ENCODE results near the gene SUCLA2. TPM values are rescaled to one million over a fixed set of nuclear protein-coding genes. Genes with fewer than 3 reads are reported as not detected.
A peak's percentile ranks its signal among the peaks of the same experiment; 100 is the strongest.

Gene SUCLA2
- total and polyA plus RNA-seq, 9 of the 15 experiments (the other 6 are each of a cell fraction or from before 2014, with no cell fraction given): 23.3 to 52.9 (median 35.8) TPM

DNA sequence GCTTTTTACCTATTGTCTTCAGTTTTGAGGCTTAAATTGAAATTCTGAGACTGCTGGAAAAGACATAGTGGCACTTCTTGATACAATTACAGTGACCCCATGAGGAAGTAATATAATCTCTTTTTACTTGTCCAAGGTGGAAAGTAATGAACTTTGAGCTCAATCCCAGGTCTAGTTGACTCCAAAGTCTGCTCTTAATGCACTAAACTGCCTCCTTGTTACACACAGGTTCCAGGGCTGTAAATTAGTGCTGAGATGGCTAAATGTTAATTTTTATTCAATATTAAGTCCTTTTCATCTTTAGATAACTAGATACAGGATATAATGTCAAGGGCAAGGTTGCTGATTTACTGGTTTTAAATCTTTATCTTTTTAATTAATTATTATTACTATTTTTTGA is 39.0 kb upstream of the SUCLA2 start:
- TF ChIP-seq ZNF316 (IDR thresholded peaks at IDR 0.05) (peak; percentile 9; the same call in 1 of the 2 replicates), ZNF431 (CRISPR knock-in tag; IDR thresholded peaks at IDR 0.05) (no peak), TAF7 (tag; IDR thresholded peaks at IDR 0.05) (no peak), ZNF347 (CRISPR knock-in tag; IDR thresholded peaks at IDR 0.05; ENCODE audit: low read depth) (no peak)
- TF ChIP-seq, protein P1, sequence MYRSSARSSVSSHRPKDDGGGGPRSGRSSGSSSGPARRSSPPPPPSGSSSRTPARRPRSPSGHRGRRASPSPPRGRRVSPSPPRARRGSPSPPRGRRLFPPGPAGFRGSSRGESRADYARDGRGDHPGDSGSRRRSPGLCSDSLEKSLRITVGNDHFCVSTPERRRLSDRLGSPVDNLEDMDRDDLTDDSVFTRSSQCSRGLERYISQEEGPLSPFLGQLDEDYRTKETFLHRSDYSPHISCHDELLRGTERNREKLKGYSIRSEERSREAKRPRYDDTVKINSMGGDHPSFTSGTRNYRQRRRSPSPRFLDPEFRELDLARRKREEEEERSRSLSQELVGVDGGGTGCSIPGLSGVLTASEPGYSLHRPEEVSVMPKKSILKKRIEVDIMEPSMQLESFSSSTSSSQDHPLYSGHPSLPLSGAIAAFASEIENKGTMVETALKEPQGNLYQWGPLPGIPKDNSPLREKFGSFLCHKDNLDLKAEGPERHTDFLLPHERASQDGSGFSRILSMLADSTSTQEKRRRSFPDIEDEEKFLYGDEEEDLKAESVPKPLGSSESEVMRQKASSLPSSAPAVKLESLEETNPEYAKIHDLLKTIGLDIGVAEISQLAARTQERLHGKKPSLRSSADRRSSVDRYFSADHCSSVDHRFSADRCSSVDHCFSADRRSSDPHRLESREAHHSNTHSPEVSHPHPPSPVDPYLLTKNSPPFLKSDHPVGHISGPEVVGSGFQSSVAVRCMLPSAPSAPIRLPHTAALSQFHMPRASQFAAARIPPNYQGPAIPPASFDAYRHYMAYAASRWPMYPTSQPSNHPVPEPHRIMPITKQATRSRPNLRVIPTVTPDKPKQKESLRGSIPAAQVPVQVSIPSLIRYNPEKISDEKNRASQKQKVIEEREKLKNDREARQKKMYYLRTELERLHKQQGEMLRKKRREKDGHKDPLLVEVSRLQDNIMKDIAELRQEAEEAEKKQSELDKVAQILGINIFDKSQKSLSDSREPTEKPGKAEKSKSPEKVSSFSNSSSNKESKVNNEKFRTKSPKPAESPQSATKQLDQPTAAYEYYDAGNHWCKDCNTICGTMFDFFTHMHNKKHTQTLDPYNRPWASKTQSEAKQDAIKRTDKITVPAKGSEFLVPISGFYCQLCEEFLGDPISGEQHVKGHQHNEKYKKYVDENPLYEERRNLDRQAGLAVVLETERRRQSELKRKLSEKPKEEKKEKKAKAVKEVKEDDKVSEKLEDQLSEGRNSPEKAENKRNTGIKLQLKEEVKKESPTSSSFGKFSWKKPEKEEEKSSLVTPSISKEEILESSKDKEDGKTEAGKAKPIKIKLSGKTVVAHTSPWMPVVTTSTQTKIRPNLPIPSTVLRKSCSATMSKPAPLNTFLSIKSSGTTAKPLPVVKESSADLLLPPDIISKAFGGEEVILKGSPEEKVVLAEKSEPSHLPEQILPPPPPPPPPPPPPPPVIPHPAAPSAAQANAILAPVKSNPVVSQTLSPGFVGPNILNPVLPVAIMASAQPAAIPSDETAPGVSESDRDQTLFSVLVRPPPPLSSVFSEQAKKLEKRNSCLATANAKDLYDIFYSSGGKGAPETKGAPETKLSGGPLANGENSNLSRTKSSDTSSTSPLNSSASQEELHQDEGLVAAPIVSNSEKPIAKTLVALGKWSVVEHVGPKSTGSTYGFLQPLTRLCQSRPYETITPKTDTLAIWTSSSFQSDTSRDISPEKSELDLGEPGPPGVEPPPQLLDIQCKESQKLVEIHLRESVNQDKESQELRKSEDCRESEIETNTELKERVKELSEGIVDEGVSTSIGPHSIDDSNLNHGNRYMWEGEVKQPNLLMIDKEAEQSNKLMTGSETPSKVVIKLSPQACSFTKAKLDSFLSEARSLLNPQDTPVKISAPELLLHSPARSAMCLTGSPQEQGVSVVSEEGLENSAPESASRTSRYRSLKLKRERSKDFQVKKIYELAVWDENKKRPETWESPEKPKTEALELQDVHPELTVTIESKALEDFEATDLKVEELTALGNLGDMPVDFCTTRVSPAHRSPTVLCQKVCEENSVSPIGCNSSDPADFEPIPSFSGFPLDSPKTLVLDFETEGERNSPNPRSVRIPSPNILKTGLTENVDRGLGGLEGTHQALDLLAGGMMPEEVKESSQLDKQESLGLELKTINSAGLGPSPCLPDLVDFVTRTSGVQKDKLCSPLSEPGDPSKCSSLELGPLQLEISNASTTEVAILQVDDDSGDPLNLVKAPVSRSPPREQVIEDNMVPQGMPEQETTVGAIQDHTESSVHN (IDR thresholded peaks at IDR 0.05; ENCODE audit: borderline replicate concordance in 1 of 2, low read depth in 1 of 2): no peak
- TF ChIP-seq, protein P2, sequence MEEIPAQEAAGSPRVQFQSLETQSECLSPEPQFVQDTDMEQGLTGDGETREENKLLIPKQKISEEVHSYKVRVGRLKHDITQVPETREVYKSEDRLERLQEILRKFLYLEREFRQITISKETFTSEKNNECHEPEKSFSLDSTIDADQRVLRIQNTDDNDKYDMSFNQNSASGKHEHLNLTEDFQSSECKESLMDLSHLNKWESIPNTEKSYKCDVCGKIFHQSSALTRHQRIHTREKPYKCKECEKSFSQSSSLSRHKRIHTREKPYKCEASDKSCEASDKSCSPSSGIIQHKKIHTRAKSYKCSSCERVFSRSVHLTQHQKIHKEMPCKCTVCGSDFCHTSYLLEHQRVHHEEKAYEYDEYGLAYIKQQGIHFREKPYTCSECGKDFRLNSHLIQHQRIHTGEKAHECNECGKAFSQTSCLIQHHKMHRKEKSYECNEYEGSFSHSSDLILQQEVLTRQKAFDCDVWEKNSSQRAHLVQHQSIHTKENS (CRISPR knock-in tag; IDR thresholded peaks at IDR 0.05): no peak
- H3K79me2 ChIP-seq (ENCODE audit: control insufficient read depth, insufficient read depth, low read length): peaks cover 25% of the 10 kb centered on the region
- H3K9me3 ChIP-seq (replicated peaks; ENCODE audit: control insufficient read depth, insufficient read depth, low read depth, low read length): no peaks in the 10 kb centered on the region
- ChIA-PET CTCF (ENCODE audit: low intra/inter-chr PET ratio) (interaction anchor here (0.5 to 0.6 kb wide), 2 partner anchors 93 to 1269 kb away, joined by 3 to 5 read pairs; no protein-coding TSS in a partner anchor), POLR2A (no interaction called here)
- no peak overlapping the region for H3K9ac ChIP-seq (ENCODE audit: insufficient read depth in 1 of 2, low read depth in 2 of 2, low read length in 2 of 2)
- H3K27ac ChIP-seq (ENCODE audit: extremely low read depth, low read depth, low read length): no peak overlapping the region
- peaks cover 24% of the 10 kb centered on the region; the same call in 2 of the 3 replicates for H3K36me3 ChIP-seq (ENCODE audit: control insufficient read depth, insufficient read depth, low read length)
- no peak overlapping the region for H3K4me3 ChIP-seq
- H3K4me1 ChIP-seq (replicated peaks in 1 of 2; ENCODE audit: control insufficient read depth in 2 of 2, insufficient read depth in 2 of 2, low read length in 2 of 2): peaks cover 3 to 9% of the 10 kb centered on the region in 2 experiments; a peak in 4 of 5 replicates
- H4K20me1 ChIP-seq (replicated peaks; ENCODE audit: control insufficient read depth, insufficient read depth, low read length): no peaks in the 10 kb centered on the region
- no peak overlapping the region for H2AFZ ChIP-seq (ENCODE audit: low read depth, low read length)
- intact Hi-C loops (cut with micrococcal nuclease): no loop called here
- H3K4me2 ChIP-seq (ENCODE audit: insufficient read depth, low read length): no peak overlapping the region
- H3K9me1 ChIP-seq (ENCODE audit: control insufficient read depth, insufficient read depth, low read length): no peaks in the 10 kb centered on the region
- no peak for ATAC-seq
- in situ Hi-C loops (cut with MboI): no loop called here
- BruUV-seq (replicated peaks): no TSS peak
- no peaks in the 10 kb centered on the region for H3K27me3 ChIP-seq (ENCODE audit: control insufficient read depth in 2 of 2, insufficient read depth in 2 of 2, low read length in 2 of 2)
- DNase-seq (ENCODE audit: extremely low read depth in 1 of 4, low spot score in 3 of 4): no peak
- no peak for FAIRE-seq

Data from K562 (cell line).